Measurements from ENCODE around the gene MCEMP1. TPM values are rescaled to one million over a fixed set of nuclear protein-coding genes. Genes with fewer than 3 reads are reported as not detected.

Gene MCEMP1
- total RNA-seq, 2 experiments from 2014 or later, result 0.22 TPM; not detected in 1

GRCh38 chr19:7637374-7638256 lies 39.3 kb upstream of the MCEMP1 start:
- Histone ChIP-seq H4K20me1 (ENCODE audit: insufficient read depth, low read length) (no peaks in the 10 kb centered on the region), H3K4me2 (ENCODE audit: low read length) (peak overlapping the region; percentile 91), H3K9me3 (ENCODE audit: low read length) (no peaks in the 10 kb centered on the region), H2AFZ (ENCODE audit: low read length) (peak overlapping the region; percentile 45; the same call in 1 of the 2 replicates), H3K79me2 (ENCODE audit: insufficient read depth, low read depth, low read length) (no peaks in the 10 kb centered on the region; the same call in 1 of the 2 replicates), H3K36me3 (ENCODE audit: insufficient read depth, low read length) (0 out of 2 replicates have a peak, but pooled peaks cover under 1% of the 10 kb centered on the region), H3K9me2 (ENCODE audit: insufficient read depth, low read length) (no peaks in the 10 kb centered on the region), H3K4me1 (ENCODE audit: insufficient read depth, low read length, poor library complexity, severe bottlenecking) (peaks cover 15% of the 10 kb centered on the region), H3K27ac (ENCODE audit: low read depth, low read length, poor library complexity, severe bottlenecking) (no peak overlapping the region), H3K4me3 (ENCODE audit: low read depth, low read length, poor library complexity, severe bottlenecking) (peak overlapping the region; percentile 98)
- ChIA-PET POLR2A (interaction anchor here (0.6 to 1.2 kb wide), 4 partner anchors 8 to 169 kb away, joined by 3 to 6 read pairs (median 4); partner anchors contain the start of genes PET100 and XAB2), CTCF (ENCODE audit: unreplicated experiment) (no interaction called here)
- peak; percentile 29 for DNase-seq (ENCODE audit: low spot score)
- TF ChIP-seq EZH2phosphoT487 (IDR thresholded peaks at IDR 0.05; ENCODE audit: borderline replicate concordance, low read depth, low read length) (no peak), CTCF (conservative IDR thresholded peaks at IDR 0.05; ENCODE audit: low read length) (no peak)
- intact Hi-C loops (cut with micrococcal nuclease; ENCODE audit: unreplicated experiment), result no loop called here
- no TSS peak for BruUV-seq (replicated peaks)

DNA sequence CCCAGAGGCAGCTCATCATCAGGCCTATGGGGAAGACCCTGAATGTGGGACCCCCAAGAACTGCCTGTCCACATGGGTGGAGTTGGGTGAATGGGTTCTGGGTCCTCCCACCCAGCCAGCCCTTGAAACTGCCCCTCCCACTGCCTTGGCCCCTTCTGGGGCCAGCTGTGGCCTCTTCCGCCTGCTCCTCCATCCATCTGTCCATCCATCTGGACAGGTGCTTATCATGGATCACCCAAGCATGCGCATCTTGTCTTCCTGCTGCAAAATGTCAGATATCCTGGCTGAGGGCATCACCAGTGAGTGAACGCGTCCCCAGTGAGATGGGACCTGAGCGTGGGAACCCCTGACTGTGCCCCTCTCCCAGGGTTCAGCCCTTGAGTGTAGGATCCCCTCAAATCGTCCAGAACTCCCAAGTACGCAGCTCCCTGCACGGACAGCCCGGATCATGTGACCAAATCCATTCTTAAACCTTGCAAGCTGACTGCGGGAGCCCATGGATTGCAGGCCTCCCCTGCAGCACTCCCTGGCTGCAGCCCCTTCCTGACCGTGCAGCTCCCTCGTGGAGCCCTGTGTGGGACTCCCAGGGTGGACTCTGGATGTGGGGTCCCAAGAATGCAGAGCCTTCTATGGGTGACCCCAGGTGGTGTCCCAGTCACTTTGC lies 38.0 kb upstream of the MCEMP1 start:
- Histone ChIP-seq H3K9me3 (ENCODE audit: low read length) (no peaks in the 10 kb centered on the region), H3K36me3 (ENCODE audit: insufficient read depth, low read length) (no peaks in the 10 kb centered on the region), H3K9me2 (ENCODE audit: insufficient read depth, low read length) (no peaks in the 10 kb centered on the region), H4K20me1 (ENCODE audit: insufficient read depth, low read length) (no peaks in the 10 kb centered on the region), H3K4me1 (ENCODE audit: insufficient read depth, low read length, poor library complexity, severe bottlenecking) (peaks cover 15% of the 10 kb centered on the region), H3K4me3 (ENCODE audit: low read depth, low read length, poor library complexity, severe bottlenecking) (no peak overlapping the region), H3K4me2 (ENCODE audit: low read length) (no peak overlapping the region), H3K79me2 (ENCODE audit: insufficient read depth, low read depth, low read length) (no peaks in the 10 kb centered on the region; the same call in 1 of the 2 replicates), H3K27ac (ENCODE audit: low read depth, low read length, poor library complexity, severe bottlenecking) (no peak overlapping the region), H2AFZ (ENCODE audit: low read length) (no peak overlapping the region)
- BruUV-seq (replicated peaks), result no TSS peak
- CTCF ChIA-PET (ENCODE audit: unreplicated experiment), result no interaction called here
- intact Hi-C loops (cut with micrococcal nuclease; ENCODE audit: unreplicated experiment), result no loop called here
- no peak for DNase-seq (ENCODE audit: low spot score)
- TF ChIP-seq EZH2phosphoT487 (IDR thresholded peaks at IDR 0.05; ENCODE audit: borderline replicate concordance, low read depth, low read length), result no peak
- TF ChIP-seq CTCF (conservative IDR thresholded peaks at IDR 0.05; ENCODE audit: low read length), result no peak
- POLR2A ChIA-PET, result interaction anchor here (1.1 kb wide), 1 partner anchor 9 kb away, joined by 6 read pairs; the partner anchor contains the start of genes PET100 and XAB2
